Mucosa of descending colon (tissue), 3 donors: Measurements from ENCODE around the gene RALGAPB. TPM values are rescaled to one million over a fixed set of nuclear protein-coding genes. Genes with fewer than 3 reads are reported as not detected.
A peak's percentile ranks its signal among the peaks of the same experiment; 100 is the strongest.
"Not testable (repeated sequence)": the region's sequence is repeated elsewhere in the genome, so short reads cannot be mapped to it uniquely, and the experiment has no call there.

Experiments used
- ATAC-seq: fragments of 200-7000 bp; cut with Tn5 transposase; one replicate; pipeline ENCODE4 v1.9.1; 2020; ENCODE audit warnings: mild to moderate bottlenecking, moderate library complexity
- DNase-seq, 3 donors: peaks; one replicate each; pipeline ENCODE4 v3.0.0-alpha.2; 2020
- H3K36me3 ChIP-seq: fragments of 200-600 bp; one replicate; pipeline ENCODE4 v1.8.0; 2021; ENCODE audit warnings: low read depth, mild to moderate bottlenecking
- H3K4me1 ChIP-seq: fragments of 200-600 bp; one replicate; pipeline ENCODE4 v1.8.0; 2021; ENCODE audit warnings: low read depth, mild to moderate bottlenecking
- H3K4me3 ChIP-seq: fragments of 200-600 bp; one replicate; pipeline ENCODE4 v1.8.0; 2021; ENCODE audit warnings: mild to moderate bottlenecking
- H3K9me3 ChIP-seq: fragments of 200-600 bp; one replicate; pipeline ENCODE4 v1.8.0; 2021; ENCODE audit warnings: mild to moderate bottlenecking
- intact Hi-C, 2 donors: fragments of 100-400 bp; cut with DNase I in 1 of 2; cut with micrococcal nuclease in 1 of 2; formaldehyde crosslinking; loops; one replicate each; pipeline versions ENCODE4 v1.11.0 to v1.11.1; 2022; cut with DNase I, micrococcal nuclease
- total RNA-seq, 3 donors: library from RNA; stranded (reverse); fragmentation: NEBNext Ultra II Directional in 2 of 3; extraction: Animal tissue kit (Norgen Biotek cat#: 25700) in 2 of 3; gene quantifications; one replicate each; pipeline versions ENCODE4 v1.2.1 to v1.2.4, GENCODE V29; 2021 to 2023
- TF ChIP-seq, protein P1 (sequence below): fragments of 200-600 bp; IDR thresholded peaks from one replicate; pipeline ENCODE4 v1.8.0; 2022; ENCODE audit warnings: antibody characterized with exemption, mild to moderate bottlenecking
- donor health status: DM: no; HTN: no; CAD: no; lungs with moderate emphysema.
- donor health status: DM: no; HTN: no; CAD: no.
- donor health status: DM: no; HTN: yes; CAD: no.

RALGAPB gene
- total RNA-seq, 3 donors from 2014 or later = 37.7 to 44.1 (median 43.0) TPM

- H3K4me3 ChIP-seq = no peak overlapping the region
- ATAC-seq (no peak), DNase-seq (no peak)
- no peaks in the 10 kb centered on the region for H3K9me3 ChIP-seq
- H3K4me1 ChIP-seq = no peaks in the 10 kb centered on the region
- intact Hi-C loops = no loop called here
- H3K36me3 ChIP-seq = no peaks in the 10 kb centered on the region
- TF ChIP-seq, protein P1, sequence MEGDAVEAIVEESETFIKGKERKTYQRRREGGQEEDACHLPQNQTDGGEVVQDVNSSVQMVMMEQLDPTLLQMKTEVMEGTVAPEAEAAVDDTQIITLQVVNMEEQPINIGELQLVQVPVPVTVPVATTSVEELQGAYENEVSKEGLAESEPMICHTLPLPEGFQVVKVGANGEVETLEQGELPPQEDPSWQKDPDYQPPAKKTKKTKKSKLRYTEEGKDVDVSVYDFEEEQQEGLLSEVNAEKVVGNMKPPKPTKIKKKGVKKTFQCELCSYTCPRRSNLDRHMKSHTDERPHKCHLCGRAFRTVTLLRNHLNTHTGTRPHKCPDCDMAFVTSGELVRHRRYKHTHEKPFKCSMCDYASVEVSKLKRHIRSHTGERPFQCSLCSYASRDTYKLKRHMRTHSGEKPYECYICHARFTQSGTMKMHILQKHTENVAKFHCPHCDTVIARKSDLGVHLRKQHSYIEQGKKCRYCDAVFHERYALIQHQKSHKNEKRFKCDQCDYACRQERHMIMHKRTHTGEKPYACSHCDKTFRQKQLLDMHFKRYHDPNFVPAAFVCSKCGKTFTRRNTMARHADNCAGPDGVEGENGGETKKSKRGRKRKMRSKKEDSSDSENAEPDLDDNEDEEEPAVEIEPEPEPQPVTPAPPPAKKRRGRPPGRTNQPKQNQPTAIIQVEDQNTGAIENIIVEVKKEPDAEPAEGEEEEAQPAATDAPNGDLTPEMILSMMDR = no peak
Observed at GRCh38 chr20:38590676-38591473, 118.2 kb downstream of the RALGAPB start.

- Histone ChIP-seq H3K9me3 (no peaks in the 10 kb centered on the region), H3K4me1 (no peaks in the 10 kb centered on the region), H3K36me3 (no peaks in the 10 kb centered on the region), H3K4me3 (no peak overlapping the region)
- ATAC-seq (no peak), DNase-seq (no peak)
- TF ChIP-seq, protein P1 = no peak
- intact Hi-C loops = no loop called here
Observed at GRCh38 chr20:38591474-38592410, 119.1 kb downstream of the RALGAPB start.

GRCh38 chr20:38592411-38592790 lies 119.8 kb downstream of the RALGAPB start:
- H3K4me3 ChIP-seq, ATAC-seq, DNase-seq, intact Hi-C loops, H3K36me3 ChIP-seq, H3K4me1 ChIP-seq, H3K9me3 ChIP-seq: not testable (repeated sequence)

DNA sequence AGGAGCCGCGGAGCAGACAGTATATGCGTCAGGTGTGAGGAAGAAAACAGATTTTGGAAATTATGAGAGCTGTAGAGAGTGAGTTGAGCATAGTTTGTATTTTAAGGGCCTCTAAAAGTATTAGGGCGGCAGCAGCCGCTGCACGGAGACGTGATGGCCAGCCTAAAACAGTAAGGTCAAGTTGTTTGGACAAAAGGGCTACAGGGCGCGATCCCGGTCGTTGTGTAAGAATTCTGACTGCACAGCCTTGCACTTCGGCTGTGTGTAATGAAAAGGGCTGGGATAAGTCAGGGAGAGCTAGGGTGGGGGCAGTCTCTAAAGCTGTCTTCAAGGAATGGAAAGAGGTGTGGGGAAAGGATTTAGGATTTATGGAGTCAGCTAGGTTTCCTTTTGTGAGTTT lies 121.6 kb downstream of the RALGAPB start:
- ATAC-seq, H3K4me1 ChIP-seq, H3K9me3 ChIP-seq, intact Hi-C loops, H3K4me3 ChIP-seq, DNase-seq, H3K36me3 ChIP-seq: not testable (repeated sequence)

GRCh38 chr20:38595886-38596285 lies 123.2 kb downstream of the RALGAPB start:
- H3K4me3 ChIP-seq, H3K9me3 ChIP-seq, DNase-seq, ATAC-seq, H3K36me3 ChIP-seq, H3K4me1 ChIP-seq, intact Hi-C loops: not testable (repeated sequence)

GRCh38 chr20:38599410-38599882 lies 126.8 kb downstream of the RALGAPB start:
- ATAC-seq (no peak), DNase-seq (peak in 1 of 3 donors; percentile 46)
- Histone ChIP-seq H3K4me3 (no peak overlapping the region), H3K4me1 (peaks cover 5% of the 10 kb centered on the region), H3K9me3 (no peaks in the 10 kb centered on the region), H3K36me3 (no peaks in the 10 kb centered on the region)
- intact Hi-C loops = no loop called here
- TF ChIP-seq, protein P1 = no peak

- intact Hi-C loops = no loop called here
- TF ChIP-seq, protein P1 = no peak
- Histone ChIP-seq H3K4me3 (no peak overlapping the region), H3K36me3 (no peaks in the 10 kb centered on the region), H3K4me1 (peaks cover 5% of the 10 kb centered on the region), H3K9me3 (no peaks in the 10 kb centered on the region)
- ATAC-seq (no peak), DNase-seq (no peak)
Observed at GRCh38 chr20:38600057-38600456, 127.4 kb downstream of the RALGAPB start.
